GM08714 (cell line): ENCODE measurements around the gene MARCOL.
"Not testable (repeated sequence)": the region's sequence is repeated elsewhere in the genome, so short reads cannot be mapped to it uniquely, and the experiment has no call there.

Experiments
- H3K4me3 ChIP-seq: fragments of 200-500 bp; sonication (Bioruptor generic); 2 replicates; pipeline ENCODE4 v1.5.1; 2014; ENCODE audit warnings: mild to moderate bottlenecking, low read length, inconsistent platforms
- ZNF274 ChIP-seq: IDR thresholded peaks from 2 replicates; pipeline ENCODE4 v1.6.1; 2012; ENCODE audit warnings: mild to moderate bottlenecking, low read depth, low read length

Gene MARCOL

DNA sequence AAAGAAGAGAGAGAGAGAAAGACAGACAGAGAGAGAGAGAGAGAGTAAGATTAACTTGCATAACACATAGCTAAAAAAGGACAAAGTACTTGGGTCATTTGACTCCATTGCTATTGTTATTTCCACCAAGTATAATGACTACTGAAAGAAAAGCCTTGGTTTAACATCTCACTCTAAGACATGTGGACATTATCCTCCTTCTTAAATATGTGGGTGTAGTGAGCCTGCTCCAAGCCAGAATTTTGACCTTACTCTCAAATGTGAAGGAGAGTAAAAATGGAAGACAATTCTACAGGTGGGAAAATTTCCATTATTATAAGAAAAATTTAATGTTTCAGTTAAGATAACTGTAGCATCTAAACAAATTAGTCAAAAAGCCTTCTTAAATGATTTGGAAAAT, 8.5 kb upstream of the MARCOL start:
- H3K4me3 ChIP-seq: no peak overlapping the region
- TF ChIP-seq ZNF274: no peak

DNA sequence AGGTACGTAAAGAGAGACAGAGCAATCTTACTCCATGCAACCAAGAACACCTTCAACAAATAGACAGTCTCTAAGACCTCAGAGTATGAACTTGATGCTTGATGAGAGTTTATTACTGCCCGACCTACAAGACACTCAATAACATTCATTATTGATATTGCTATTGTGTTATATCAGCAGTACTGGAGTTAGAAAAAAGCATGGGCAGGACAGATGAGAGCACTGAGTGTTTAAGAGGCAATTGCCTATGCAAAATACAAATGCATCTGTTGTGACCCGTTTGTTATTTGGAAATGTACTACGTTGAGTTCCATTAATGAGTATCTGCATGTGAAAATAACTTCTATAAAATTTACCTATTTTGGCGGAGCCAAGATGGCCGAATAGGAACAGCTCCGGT, 8.1 kb upstream of the MARCOL start:
- no peak for TF ChIP-seq ZNF274
- H3K4me3 ChIP-seq: no peak overlapping the region

DNA sequence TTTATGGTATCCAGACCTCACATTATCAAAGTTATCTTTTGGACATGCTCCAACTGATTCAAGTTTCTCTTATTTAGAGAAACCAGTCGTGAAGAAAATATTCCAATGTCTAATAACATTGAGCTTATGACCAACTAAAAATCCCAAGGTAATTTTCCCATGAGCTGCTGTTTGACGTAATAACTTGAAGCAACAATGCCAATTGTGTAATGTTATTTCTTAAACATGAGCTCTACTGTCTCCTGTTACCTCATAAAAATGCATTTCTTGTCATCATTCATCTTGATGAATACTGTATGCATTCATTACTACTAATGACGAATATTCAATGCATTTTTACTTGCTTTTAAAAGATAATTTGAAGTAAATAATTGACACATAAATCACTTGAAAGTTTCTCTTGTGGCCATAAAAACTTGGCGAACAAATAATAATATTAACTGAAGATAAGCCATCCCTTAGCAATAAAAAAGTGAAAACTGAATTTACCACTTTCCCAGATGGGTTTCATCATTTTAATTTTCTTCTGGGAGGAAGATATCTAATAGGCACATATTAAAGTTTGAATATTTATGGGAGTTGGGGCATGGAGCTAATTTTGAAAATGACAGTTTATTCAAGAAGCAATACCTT, 424 bp upstream of the MARCOL start:
- TF ChIP-seq ZNF274: no peak
- H3K4me3 ChIP-seq: no peak overlapping the region

DNA sequence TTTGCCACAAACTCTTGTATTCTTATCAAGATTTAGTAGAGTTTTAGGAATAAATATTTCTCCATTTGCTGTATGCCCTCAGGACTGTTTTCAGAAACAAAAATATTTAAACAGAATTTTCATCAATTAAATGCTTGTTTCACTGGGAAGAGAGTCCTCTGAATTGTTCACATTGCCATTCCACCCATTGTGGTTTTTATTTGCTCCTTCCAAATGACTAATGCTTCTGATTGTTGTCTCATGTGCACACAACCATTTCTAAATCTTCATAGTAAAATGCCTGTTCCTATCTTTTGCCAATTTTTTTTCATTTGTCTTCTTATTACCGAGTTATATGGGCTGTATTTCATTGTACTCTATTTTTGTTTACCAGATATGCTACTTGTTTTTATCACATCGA, 10.6 kb downstream of the MARCOL start:
- TF ChIP-seq ZNF274: no peak
- H3K4me3 ChIP-seq: no peak overlapping the region

DNA sequence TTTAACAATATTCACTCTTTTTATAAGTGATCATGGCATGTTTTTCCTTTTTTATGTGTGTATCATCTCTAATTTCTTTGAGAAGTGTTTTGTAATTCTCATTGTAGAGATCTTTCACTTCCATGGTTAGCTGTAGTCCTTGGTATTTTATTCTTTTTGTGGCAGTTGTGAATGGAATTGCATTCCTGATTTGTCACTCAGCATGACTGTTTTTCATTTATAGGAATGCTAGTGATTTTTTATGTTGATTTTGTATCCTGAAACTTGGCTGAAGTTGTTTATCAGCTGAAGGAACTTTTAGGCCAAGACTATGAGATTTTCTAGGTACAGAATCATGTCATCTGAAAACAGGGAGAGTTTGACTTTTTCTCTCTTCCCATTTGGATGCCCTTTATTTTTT, 17.1 kb downstream of the MARCOL start:
- TF ChIP-seq ZNF274: no peak
- H3K4me3 ChIP-seq: no peak overlapping the region

DNA sequence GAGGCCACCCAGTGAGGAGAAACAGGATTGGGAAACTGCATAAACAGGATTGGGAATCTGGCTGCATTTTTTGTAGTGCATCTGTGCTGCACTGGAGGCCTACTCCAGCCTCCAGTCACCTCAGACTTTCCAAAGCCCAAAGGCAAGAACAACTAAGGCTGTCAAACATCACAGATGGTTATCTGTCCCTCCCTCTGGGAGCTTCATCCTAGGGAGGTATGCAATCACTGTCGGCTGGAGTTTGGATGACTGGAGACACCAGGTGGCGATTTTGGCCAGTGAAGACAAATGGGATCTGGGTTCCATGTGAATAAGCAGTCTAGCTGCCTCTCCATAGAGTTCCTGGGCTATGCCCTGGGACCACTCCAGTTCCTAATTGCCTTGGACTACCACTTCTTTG, 21.0 kb downstream of the MARCOL start:
- TF ChIP-seq ZNF274: no peak
- H3K4me3 ChIP-seq: no peak overlapping the region

DNA sequence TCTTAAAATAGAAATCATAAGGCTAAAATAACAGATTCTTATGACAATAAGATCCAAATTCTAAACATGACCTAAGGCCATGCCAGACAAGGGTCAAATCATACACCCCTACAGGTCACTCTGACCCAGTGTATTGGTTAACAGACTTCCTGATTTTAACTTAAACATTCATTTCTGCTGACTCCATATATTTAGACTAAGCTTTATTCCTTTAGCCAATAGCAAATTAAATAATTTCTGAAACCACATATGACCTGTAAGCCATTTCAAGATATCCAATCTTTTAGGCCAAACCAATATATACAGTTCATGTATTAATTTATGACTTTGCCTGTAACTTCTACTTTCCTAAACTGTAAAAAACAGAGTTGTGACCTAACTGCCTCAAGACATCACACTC, 22.9 kb downstream of the MARCOL start:
- TF ChIP-seq ZNF274: no peak
- H3K4me3 ChIP-seq: no peak overlapping the region

DNA sequence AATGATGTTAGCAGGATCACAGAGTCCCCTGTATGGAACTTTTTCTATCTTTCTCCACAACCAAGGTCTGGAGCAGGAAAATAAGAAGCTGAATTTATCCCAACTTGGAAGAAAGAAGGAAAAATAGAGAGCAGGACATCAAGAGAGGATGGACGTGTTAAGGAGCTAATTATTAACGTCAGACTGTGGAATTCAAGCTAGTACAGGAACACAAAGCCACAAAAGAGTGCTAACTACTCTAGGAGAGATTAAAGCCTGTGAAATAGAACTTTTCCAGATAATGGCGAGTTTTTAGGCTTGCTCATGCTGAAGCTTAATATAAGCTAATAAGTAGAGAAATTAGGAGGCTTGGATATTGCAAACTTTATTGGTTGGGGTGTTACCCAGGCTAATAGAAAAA, 29.6 kb downstream of the MARCOL start:
- no peak for TF ChIP-seq ZNF274
- H3K4me3 ChIP-seq: no peak overlapping the region

DNA sequence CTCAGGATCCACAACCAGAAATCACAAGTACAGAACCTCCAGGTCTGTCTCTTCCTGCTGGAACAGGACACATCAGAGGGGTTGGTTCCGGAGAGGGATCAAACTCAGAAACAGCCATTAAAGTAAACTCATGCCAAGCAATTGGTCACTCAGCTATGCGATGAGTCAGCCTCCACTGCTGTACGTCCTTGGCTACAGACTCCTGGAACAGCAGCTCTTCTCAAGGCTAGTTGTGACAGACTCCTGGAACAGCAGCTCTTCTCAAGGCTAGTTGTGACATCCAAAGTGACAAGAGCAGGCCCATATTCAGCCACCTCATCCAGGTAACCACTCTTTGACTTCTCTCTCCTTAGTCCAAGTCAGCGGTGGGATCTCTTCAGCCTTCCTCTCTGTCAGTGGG, 30.2 kb downstream of the MARCOL start, which contains the start of gene SPINK13:
SPINK13 (plus strand) TSS at position 229 of the 400 bp plus-strand sequence. CDS start 1,279 bp downstream, outside the sequence.
- no peak for TF ChIP-seq ZNF274
- H3K4me3 ChIP-seq: no peak within 1 kb of the TSS

DNA sequence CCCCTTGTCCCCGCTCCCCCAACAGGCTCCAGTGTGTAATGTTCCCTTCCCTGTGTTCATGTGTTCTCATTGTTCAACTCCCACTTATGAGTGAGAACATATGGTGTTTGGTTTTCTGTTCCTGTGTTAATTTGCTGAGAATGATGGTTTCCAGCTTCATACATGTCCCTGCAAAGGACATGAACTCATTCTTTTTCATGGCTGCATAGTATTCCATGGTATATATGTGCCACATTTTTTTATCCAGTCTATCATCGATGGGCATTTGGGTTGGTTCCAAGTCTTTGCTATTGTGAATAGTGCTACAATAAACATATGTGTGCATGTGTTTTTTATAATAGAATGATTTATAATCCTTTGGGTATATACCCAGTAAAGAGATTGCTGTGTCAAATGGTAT, 36.8 kb downstream of the MARCOL start:
- not testable (repeated sequence) for H3K4me3 ChIP-seq

DNA sequence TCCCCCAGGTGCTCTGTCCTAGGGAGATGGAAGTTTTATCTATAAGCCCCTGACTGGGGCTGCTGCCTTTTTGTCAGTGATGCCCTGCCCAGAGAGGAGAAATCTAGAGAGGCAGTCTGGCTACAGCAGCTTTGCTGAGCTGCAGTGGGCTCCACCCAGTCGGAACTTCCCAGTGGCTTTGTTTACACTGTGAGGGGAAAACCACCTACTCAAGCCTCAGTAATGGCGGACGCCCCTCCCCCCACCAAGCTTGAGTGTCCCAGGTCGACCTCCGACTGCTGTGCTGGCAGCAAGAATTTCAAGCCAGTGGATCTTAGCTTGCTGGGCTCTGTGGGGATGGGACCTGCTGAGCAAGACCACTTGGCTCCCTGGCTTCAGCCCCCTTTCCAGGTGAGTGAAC, 42.6 kb downstream of the MARCOL start:
- H3K4me3 ChIP-seq: not testable (repeated sequence)

DNA sequence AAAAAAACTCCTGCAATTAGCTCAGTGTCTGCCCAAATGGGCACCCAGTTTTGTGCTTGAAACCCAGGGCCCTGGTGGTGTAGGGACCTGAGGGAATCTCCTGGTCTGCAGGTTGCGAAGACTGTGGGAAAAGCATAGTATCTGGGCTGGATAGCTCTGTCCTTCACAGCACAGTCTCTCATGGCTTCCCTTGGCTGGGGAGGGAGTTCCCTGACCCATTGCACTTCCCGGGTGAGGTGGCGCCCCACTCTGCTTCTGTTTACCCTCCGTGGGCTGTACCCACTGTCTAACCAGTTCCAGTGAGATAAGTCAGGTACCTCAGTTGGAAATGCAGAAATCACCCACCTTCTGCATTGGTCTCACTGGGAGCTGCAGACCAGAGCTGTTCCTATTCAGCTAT, 43.0 kb downstream of the MARCOL start:
- H3K4me3 ChIP-seq: not testable (repeated sequence)

DNA sequence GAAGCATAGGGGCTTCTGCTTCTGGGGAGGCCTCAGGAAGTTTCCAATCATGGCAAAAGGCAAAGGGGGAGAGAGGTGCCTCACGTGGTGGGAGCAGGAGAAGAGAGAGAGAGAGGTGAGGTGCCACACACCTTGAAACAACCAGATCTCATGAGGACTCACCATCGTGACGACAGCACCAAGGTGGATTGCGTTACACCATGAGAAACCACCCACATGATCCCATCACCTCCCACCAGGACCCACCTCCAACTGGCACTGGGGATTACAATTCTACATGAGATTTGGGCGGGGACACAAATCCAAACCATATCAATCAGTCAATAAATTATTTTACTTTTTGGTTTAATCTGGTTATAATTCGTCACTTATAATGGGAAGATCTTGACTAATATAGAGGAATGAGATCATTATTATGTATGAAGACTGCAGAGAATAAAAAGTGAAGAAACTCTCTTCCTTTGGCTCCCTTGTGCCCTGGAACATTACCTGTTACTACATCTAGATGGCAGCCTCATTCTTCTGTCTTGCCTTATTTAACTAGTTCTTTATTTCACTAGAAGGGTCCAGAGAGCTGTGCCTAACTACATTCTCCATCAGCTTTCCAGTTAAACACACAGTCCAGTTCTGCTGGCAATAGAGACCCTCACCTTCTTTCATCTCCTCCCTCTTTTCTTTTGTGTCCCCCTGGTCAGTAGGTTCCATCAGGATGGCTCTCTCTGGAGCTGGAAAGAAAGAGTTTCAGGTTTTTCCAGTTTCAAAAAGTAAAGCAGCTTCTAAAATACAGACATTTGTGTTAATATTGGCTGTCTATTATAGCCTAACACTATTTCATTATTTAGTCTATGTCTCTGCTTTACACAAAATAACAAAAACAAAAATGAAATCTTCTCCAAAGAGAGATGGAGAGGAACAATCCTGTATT, 52.2 kb downstream of the MARCOL start:
- no peak for TF ChIP-seq ZNF274
- H3K4me3 ChIP-seq: no peak overlapping the region
